ENCODE results near the gene USP20.

The USP20 gene

DNA sequence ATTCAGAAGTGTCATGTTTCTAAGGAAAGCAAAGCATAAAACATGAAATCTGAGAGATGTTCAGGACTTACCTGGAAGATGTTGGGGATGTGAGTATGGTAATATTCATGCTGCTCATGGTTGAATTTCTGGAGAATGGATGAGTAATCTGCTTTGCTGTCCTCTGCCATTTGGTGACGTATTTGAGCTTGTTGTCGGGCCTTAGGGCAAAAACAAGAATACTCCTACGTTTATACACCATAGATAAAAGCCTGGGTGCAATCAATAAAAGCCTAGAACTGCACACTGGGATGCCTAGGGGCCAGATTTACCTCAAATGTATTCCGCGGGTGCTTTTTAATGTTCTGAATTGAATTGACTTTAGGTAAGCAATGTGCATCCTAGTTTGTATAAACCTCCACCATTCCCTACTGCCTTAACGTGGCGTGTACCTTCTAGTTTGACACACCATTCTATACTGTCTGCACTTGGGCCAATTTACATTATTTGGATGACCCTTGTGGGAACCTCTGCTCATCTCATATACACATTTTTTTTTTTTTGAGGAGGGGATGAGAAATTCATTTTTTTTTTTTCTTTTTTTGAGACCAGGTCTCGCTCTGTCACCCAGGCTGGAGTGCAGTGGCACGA lies 94.4 kb downstream of the USP20 start:
- no peak for DNase-seq

DNA sequence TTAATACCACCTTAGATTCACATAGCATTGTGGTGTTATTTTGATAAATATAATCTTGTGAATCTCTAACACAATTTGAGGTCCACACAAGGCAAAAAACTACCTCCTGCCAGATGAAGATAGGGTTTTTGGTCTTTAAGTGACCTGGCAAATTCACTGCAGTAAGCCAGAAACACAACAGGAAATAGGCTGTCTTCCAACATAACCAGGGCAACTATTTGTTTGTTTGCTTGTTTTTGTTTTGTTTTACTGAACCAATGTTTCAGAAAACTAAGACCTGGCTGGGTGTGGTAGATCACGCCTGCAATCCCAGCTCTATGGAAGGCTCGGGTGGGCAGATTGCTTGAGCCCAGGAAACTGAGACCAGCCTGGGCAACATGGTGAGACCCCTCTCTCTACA lies 95.5 kb downstream of the USP20 start:
- no peak for DNase-seq
